Stimulated activated naive CD8-positive, alpha-beta T cell treated with anti-CD3 and anti-CD28 coated beads, Interleukin-15, amount 100 ng/mL, for 72 hours (primary cell): ENCODE measurements around the gene ZNF112.
A peak's percentile ranks its signal among the peaks of the same experiment; 100 is the strongest.

Experiments used
- ATAC-seq: fragments of 150-1000 bp; cut with Tn5 transposase; 2 replicates; pipeline ENCODE4 v1.10.0; 2021; ENCODE audit warnings: mild to moderate bottlenecking, moderate library complexity
- DNase-seq, 2 donors: peaks; one replicate each; pipeline ENCODE4 v3.0.0; 2021 to 2022
- H3K27ac Mint-ChIP-seq, 2 donors: one replicate each; pipeline ENCODE4 v1.8.0; 2022; ENCODE audit warnings: mild to moderate bottlenecking in 2 of 2, mixed read lengths in 2 of 2, moderate library complexity in 2 of 2
- H3K27me3 Mint-ChIP-seq: one replicate; pipeline ENCODE4 v1.8.0; 2022; ENCODE audit warnings: mixed read lengths
- H3K4me1 Mint-ChIP-seq: one replicate; pipeline ENCODE4 v1.8.0; 2022; ENCODE audit warnings: mild to moderate bottlenecking, mixed read lengths
- H3K4me3 Mint-ChIP-seq, 2 donors: one replicate each; pipeline ENCODE4 v1.8.0; 2022; ENCODE audit warnings: mild to moderate bottlenecking in 2 of 2, mixed read lengths in 2 of 2, moderate library complexity in 1 of 2
- H3K9me3 Mint-ChIP-seq, 2 donors: one replicate each; pipeline ENCODE4 v1.8.0; 2022; ENCODE audit warnings: mixed read lengths in 2 of 2

The ZNF112 gene

DNA sequence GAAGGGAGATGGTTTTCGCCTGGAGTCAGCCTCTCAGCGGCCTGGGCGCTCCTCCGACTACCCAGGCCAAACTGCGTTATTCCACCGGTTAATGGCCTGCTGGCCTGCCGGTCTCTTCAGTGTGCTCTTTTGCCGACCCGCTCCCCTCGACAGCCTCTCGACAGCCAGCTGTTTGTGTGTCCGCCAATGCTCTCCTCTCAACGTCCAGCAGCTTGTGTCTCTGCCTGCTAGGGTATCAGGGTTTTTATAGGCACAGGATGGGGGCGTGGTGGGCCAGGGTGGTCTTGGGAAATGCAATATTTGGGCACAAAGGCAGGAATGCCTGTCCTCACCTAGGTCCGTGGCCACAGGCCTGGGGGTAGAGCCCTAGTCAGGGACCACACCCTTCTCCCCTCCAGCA is 50.2 kb downstream of the ZNF112 start:
- Mint-ChIP-seq H3K9me3 (peaks cover 10 to 17% of the 10 kb centered on the region in 2 donors), H3K27ac (no peak overlapping the region), H3K4me3 (no peak overlapping the region), H3K4me1 (peaks cover 17% of the 10 kb centered on the region), H3K27me3 (no peaks in the 10 kb centered on the region)
- DNase-seq (no peak), ATAC-seq (no peak)

DNA sequence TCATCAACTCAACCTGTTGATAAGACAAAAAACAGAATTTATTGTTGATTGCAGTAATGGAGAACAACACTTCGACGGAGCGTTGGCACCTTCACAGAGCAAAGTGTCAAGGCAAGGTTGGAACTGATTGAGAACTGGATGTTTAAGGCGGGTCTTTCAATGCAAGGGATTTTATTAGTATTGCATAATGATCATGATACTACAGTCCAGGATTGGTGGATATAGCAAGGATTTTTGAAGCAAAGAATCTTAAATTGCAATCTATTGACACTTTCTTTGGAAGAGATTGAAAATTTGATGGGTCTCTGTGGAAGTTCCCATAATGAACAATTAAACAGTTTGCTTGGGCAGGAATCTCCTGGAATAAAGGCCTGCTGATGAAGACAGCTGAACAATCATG is 51.0 kb downstream of the ZNF112 start:
- DNase-seq = no peak
- H3K4me1 Mint-ChIP-seq = peaks cover 17% of the 10 kb centered on the region
- no peaks in the 10 kb centered on the region for H3K27me3 Mint-ChIP-seq
- peaks cover 10 to 17% of the 10 kb centered on the region in 2 donors for H3K9me3 Mint-ChIP-seq
- no peak overlapping the region for H3K27ac Mint-ChIP-seq
- no peak for ATAC-seq
- peak overlapping the region in 1 of 2 donors; percentile 93 for H3K4me3 Mint-ChIP-seq

DNA sequence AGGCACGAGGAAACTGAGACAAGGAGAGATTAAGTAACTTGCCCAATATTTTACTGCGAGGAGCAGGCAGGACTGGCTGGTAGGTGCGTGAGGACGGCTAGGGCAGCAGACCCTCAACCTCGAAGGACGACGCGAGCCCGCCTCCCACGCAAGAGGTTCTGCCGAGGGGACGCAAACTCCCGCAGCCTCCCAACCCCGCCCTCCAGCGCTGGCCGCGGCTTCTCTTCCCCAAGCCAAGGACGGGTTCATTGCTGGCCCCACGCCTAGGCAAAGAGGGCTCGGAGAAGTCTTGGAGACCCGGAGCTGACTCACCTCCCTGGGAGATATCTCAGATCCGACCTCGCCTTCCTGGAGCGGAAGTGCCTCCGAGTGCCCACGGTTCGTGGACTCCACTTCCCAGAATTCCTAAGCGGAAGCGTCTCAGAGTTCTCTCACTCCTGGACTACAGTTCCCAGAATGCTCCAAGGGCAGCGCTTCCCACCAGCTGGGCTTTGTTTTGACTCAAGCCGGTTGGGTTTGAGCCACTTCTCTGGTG is 51.8 kb downstream of the ZNF112 start, which contains the start of gene ZNF235:
TSS of gene ZNF235 (minus strand) at position 367 of the 535 bp plus-strand sequence. CDS start 1,621 bp downstream, outside the sequence.
- peak within 1 kb of the TSS; percentile 90 to 93 for H3K4me3 Mint-ChIP-seq
- peak within 1 kb of the TSS; percentile 67 to 92 for H3K27ac Mint-ChIP-seq
- peak; percentile 67 to 77 for DNase-seq
- peaks cover 17% of the 10 kb centered on the region for H3K4me1 Mint-ChIP-seq
- peaks cover 13 to 17% of the 10 kb centered on the region in 2 donors for H3K9me3 Mint-ChIP-seq
- no peaks in the 10 kb centered on the region for H3K27me3 Mint-ChIP-seq
- ATAC-seq = peak; percentile 89

DNA sequence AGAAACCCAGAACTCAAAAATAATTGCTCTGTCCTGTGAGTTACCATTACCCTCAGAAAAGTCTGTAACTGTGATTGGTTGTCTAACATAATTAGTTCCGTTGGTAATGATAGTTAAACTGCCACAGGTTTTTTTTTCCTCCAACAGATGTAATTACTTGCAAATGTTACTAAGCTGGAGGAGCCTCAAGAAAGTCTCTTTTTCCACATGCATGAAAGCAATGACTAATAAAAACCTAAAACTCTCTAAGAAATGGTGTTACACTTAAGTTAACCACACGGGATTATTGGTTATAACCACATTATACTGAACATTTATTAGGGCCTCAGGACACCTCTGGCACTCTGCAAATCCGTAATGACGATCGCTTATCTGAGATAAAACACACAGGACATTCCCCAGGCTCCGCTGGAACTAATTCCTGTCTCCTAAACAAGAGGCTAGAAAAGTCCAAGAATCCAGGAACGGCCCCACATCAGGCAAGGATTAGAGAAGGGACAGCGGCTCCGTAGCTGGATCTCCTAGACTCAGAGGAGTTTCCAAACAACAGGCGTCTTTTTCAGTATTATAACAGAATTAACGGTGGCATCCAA is 52.4 kb downstream of the ZNF112 start:
- DNase-seq (peak in 1 of 2 donors; percentile 5), ATAC-seq (peak; percentile 70)
- Mint-ChIP-seq H3K27me3 (no peaks in the 10 kb centered on the region), H3K4me3 (peak overlapping the region; percentile 90 to 93), H3K4me1 (peaks cover 17% of the 10 kb centered on the region), H3K9me3 (peaks cover 16 to 17% of the 10 kb centered on the region in 2 donors), H3K27ac (peak overlapping the region; percentile 67 to 92)

DNA sequence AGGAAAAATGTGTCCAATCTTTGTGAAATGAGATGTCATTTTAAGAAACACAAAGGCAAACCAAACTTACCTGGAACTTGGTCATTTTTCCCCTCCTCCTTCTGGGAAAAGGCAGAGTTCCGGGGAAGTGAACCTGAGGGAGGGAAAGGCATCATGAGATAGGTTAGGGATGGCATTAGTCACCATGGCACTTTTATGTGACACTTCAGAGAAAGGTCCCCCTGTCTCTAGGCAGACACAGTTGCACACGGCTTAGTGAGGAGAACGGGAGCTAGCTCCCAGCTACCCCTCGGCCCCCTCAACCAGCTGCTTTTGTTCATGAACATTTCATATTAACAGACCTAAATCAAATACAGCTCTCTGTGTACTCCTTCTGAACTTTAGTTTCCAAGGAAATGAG is 53.2 kb downstream of the ZNF112 start:
- no peaks in the 10 kb centered on the region for H3K27me3 Mint-ChIP-seq
- H3K4me3 Mint-ChIP-seq = peak overlapping the region in 1 of 2 donors; percentile 90

DNA sequence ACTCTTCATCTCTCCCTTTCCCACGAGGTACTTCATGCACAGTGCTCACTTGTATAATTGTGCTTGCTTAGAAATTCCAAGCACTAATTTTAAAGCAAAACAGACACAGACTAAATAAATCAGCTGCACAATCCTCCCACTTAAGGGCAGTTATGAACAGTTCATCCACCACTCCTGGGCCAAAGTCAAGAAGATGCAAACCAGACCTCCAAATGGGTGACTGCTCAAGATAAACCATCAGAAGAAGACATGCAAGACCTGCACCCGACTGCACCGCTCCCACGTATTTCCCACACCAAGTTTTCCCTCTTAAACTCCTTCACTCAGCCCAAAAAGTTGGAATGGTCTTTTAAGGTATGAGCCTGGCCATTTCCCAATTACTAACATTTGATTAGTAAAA is 71.5 kb downstream of the ZNF112 start:
- no peaks in the 10 kb centered on the region for H3K4me1 Mint-ChIP-seq
- peaks cover 46 to 77% of the 10 kb centered on the region in 2 donors for H3K9me3 Mint-ChIP-seq
- no peak overlapping the region for H3K4me3 Mint-ChIP-seq
- H3K27me3 Mint-ChIP-seq = no peaks in the 10 kb centered on the region
- DNase-seq (no peak), ATAC-seq (no peak)
- H3K27ac Mint-ChIP-seq = no peak overlapping the region

More for the DNA sequence above, 53.2 kb downstream of the ZNF112 start:
- H3K27ac Mint-ChIP-seq = no peak overlapping the region
- H3K9me3 Mint-ChIP-seq = peaks cover 10 to 11% of the 10 kb centered on the region in 2 donors
- H3K4me1 Mint-ChIP-seq = peaks cover 17% of the 10 kb centered on the region
- ATAC-seq (no peak), DNase-seq (no peak)

DNA sequence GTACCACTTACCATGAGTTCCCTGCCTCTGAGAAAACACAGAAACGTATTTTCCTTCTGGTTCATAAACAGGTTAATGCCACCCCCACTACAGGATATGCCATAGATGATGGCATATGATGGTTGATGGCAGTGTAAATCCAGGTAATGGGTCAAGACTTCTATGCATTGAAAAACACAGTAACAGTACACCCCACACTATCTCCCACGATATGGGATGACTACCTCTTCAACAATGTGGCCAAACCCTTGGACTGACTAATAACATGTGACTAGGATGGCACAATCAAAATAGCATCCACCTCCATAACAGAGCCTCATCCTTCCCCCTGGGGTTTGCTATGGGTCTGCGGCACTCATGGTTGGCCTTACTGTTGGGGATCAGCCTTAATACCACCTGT is 73.6 kb downstream of the ZNF112 start:
- no peak for DNase-seq
- Mint-ChIP-seq H3K4me3 (no peak overlapping the region), H3K27me3 (no peaks in the 10 kb centered on the region), H3K9me3 (peaks cover 47 to 73% of the 10 kb centered on the region in 2 donors), H3K4me1 (no peaks in the 10 kb centered on the region), H3K27ac (no peak overlapping the region)
- no peak for ATAC-seq

DNA sequence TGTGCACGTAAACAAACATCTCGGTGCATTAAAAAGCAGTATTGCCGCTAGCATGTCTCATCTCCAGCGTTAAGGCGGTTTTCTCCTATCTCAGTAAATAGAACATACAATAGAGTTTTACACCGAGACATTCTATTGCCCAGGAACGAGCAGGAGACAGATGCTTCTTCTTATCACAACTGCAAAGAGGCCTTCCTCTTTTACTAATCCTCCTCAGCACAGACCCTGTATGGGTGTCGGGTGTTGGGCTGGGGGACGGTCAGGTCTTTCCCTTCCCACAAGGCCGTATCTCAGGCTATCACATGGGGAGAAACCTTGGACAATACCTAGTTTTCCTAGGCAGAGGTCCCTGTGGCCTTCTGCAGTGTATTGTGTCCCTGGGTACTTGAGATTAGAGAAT is 75.6 kb downstream of the ZNF112 start:
- Mint-ChIP-seq H3K9me3 (peaks cover 53 to 80% of the 10 kb centered on the region in 2 donors), H3K4me1 (no peaks in the 10 kb centered on the region), H3K27me3 (no peaks in the 10 kb centered on the region), H3K27ac (no peak overlapping the region), H3K4me3 (no peak overlapping the region)
- no peak for ATAC-seq
- DNase-seq = no peak

DNA sequence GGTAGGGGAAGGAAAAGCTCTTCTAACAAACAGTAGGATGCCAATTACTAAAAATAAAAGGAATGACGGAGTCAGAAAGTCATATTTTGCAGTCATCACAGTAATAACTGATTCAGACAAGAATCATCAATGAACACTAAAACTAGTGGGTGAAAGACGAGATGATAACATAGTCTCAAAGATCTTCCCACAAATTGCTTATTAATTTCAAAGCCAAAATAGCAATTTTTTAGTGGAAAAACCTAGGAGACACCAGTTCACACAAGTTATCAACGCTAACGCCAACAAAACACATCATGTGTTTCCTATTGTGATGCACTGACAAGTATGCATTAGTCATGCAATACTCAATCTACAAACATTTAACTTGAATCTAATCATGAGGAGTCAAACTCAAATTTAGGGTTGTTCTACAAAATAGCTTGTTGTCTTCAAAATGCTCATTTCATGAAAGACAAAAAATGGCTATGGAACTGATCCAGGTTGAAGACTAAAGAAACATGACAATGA is 78.2 kb downstream of the ZNF112 start:
- Mint-ChIP-seq H3K27ac (no peak overlapping the region), H3K4me3 (no peak overlapping the region), H3K9me3 (peaks cover 48 to 70% of the 10 kb centered on the region in 2 donors), H3K4me1 (no peaks in the 10 kb centered on the region), H3K27me3 (no peaks in the 10 kb centered on the region)
- DNase-seq (no peak), ATAC-seq (no peak)

DNA sequence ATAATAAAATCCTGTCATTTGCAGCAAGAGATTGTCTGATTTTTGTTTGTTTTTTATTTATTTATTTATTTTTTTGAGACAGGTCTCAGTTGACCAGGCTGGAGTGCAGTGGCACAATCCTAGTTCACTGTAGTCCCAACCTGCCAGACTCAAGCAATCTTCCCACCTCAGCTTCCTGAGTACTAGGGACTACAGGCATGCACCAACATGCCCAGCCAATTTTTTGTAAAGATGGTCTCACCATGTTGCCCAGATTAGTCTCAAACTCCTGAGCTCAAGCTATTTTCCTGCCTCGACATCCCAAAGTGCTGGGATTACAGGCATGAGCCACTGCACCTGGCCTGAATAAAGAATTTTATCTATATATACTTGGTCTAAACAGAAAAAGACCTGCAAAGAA is 79.1 kb downstream of the ZNF112 start:
- H3K27ac Mint-ChIP-seq = no peak overlapping the region
- peaks cover 50 to 70% of the 10 kb centered on the region in 2 donors for H3K9me3 Mint-ChIP-seq
- H3K4me1 Mint-ChIP-seq = no peaks in the 10 kb centered on the region
- no peak for ATAC-seq
- no peak for DNase-seq
- H3K4me3 Mint-ChIP-seq = no peak overlapping the region
- H3K27me3 Mint-ChIP-seq = no peaks in the 10 kb centered on the region
